Measurements from ENCODE around the gene CCDC85B.

CCDC85B gene

GRCh38 chr11:65852508-65853245 is 37.8 kb upstream of the CCDC85B start:
- H3K4me1 ChIP-seq (ENCODE audit: control insufficient read depth, insufficient read depth, low read length), result peaks cover 7% of the 10 kb centered on the region
- no peak overlapping the region for H3K9ac ChIP-seq (ENCODE audit: low read length)
- H3K4me3 ChIP-seq (ENCODE audit: low read length), result no peak overlapping the region
- H3K36me3 ChIP-seq (ENCODE audit: control insufficient read depth, insufficient read depth, low read length), result peaks cover 37% of the 10 kb centered on the region
- no peak overlapping the region for H3K27ac ChIP-seq (ENCODE audit: low read depth, low read length)
- no peaks in the 10 kb centered on the region for H3K27me3 ChIP-seq (ENCODE audit: control insufficient read depth, insufficient read depth, low read length)

GRCh38 chr11:65853246-65853979 is 37.1 kb upstream of the CCDC85B start:
- Histone ChIP-seq H3K4me1 (ENCODE audit: control insufficient read depth, insufficient read depth, low read length) (peaks cover 8% of the 10 kb centered on the region), H3K36me3 (ENCODE audit: control insufficient read depth, insufficient read depth, low read length) (peaks cover 37% of the 10 kb centered on the region), H3K9ac (ENCODE audit: low read length) (no peak overlapping the region), H3K4me3 (ENCODE audit: low read length) (no peak overlapping the region), H3K27me3 (ENCODE audit: control insufficient read depth, insufficient read depth, low read length) (no peaks in the 10 kb centered on the region), H3K27ac (ENCODE audit: low read depth, low read length) (no peak overlapping the region)

- Histone ChIP-seq H3K27ac (ENCODE audit: low read depth, low read length) (no peak overlapping the region), H3K27me3 (ENCODE audit: control insufficient read depth, insufficient read depth, low read length) (no peaks in the 10 kb centered on the region), H3K36me3 (ENCODE audit: control insufficient read depth, insufficient read depth, low read length) (peaks cover 37% of the 10 kb centered on the region), H3K9ac (ENCODE audit: low read length) (no peak overlapping the region), H3K4me3 (ENCODE audit: low read length) (no peak overlapping the region), H3K4me1 (ENCODE audit: control insufficient read depth, insufficient read depth, low read length) (peaks cover 12% of the 10 kb centered on the region)
Measured at GRCh38 chr11:65854161-65854592, 36.3 kb upstream of the CCDC85B start.

- Histone ChIP-seq H3K4me1 (ENCODE audit: control insufficient read depth, insufficient read depth, low read length) (peaks cover 17% of the 10 kb centered on the region), H3K27ac (ENCODE audit: low read depth, low read length) (no peak overlapping the region), H3K27me3 (ENCODE audit: control insufficient read depth, insufficient read depth, low read length) (no peaks in the 10 kb centered on the region), H3K4me3 (ENCODE audit: low read length) (peak overlapping the region; percentile 96), H3K9ac (ENCODE audit: low read length) (no peak overlapping the region), H3K36me3 (ENCODE audit: control insufficient read depth, insufficient read depth, low read length) (peaks cover 37% of the 10 kb centered on the region)
Measured at GRCh38 chr11:65854852-65855837, 35.3 kb upstream of the CCDC85B start.

- Histone ChIP-seq H3K4me1 (ENCODE audit: control insufficient read depth, insufficient read depth, low read length) (peaks cover 19% of the 10 kb centered on the region), H3K27ac (ENCODE audit: low read depth, low read length) (no peak overlapping the region), H3K4me3 (ENCODE audit: low read length) (peak overlapping the region; percentile 96), H3K27me3 (ENCODE audit: control insufficient read depth, insufficient read depth, low read length) (no peaks in the 10 kb centered on the region), H3K36me3 (ENCODE audit: control insufficient read depth, insufficient read depth, low read length) (peaks cover 37% of the 10 kb centered on the region), H3K9ac (ENCODE audit: low read length) (no peak overlapping the region)
Measured at GRCh38 chr11:65855927-65856363, 34.5 kb upstream of the CCDC85B start.

GRCh38 chr11:65856689-65857499 is 33.6 kb upstream of the CCDC85B start:
- peaks cover 29% of the 10 kb centered on the region for H3K36me3 ChIP-seq (ENCODE audit: control insufficient read depth, insufficient read depth, low read length)
- peak overlapping the region; percentile 97 for H3K27ac ChIP-seq (ENCODE audit: low read depth, low read length)
- H3K9ac ChIP-seq (ENCODE audit: low read length), result peak overlapping the region; percentile 85
- H3K4me1 ChIP-seq (ENCODE audit: control insufficient read depth, insufficient read depth, low read length), result peaks cover 26% of the 10 kb centered on the region
- peak overlapping the region; percentile 96 for H3K4me3 ChIP-seq (ENCODE audit: low read length)
- H3K27me3 ChIP-seq (ENCODE audit: control insufficient read depth, insufficient read depth, low read length), result no peaks in the 10 kb centered on the region

GRCh38 chr11:65857500-65857852 is 33.0 kb upstream of the CCDC85B start:
- Histone ChIP-seq H3K4me3 (ENCODE audit: low read length) (peak overlapping the region; percentile 96), H3K9ac (ENCODE audit: low read length) (peak overlapping the region; percentile 85), H3K27ac (ENCODE audit: low read depth, low read length) (peak overlapping the region; percentile 97), H3K36me3 (ENCODE audit: control insufficient read depth, insufficient read depth, low read length) (peaks cover 33% of the 10 kb centered on the region), H3K4me1 (ENCODE audit: control insufficient read depth, insufficient read depth, low read length) (peaks cover 26% of the 10 kb centered on the region), H3K27me3 (ENCODE audit: control insufficient read depth, insufficient read depth, low read length) (no peaks in the 10 kb centered on the region)

- H3K4me1 ChIP-seq (ENCODE audit: control insufficient read depth, insufficient read depth, low read length), result peaks cover 26% of the 10 kb centered on the region
- H3K36me3 ChIP-seq (ENCODE audit: control insufficient read depth, insufficient read depth, low read length), result peaks cover 36% of the 10 kb centered on the region
- H3K27ac ChIP-seq (ENCODE audit: low read depth, low read length), result peak within 1 kb of the TSS; percentile 99
- H3K9ac ChIP-seq (ENCODE audit: low read length), result peak within 1 kb of the TSS; percentile 85
- peak within 1 kb of the TSS; percentile 96 for H3K4me3 ChIP-seq (ENCODE audit: low read length)
- no peaks in the 10 kb centered on the region for H3K27me3 ChIP-seq (ENCODE audit: control insufficient read depth, insufficient read depth, low read length)
Measured at GRCh38 chr11:65857853-65858680, 32.4 kb upstream of the CCDC85B start, which contains the start of gene CFL1. Gene CFL1 (minus strand): TSS chr11:65858180. CDS start chr11:65858099, 81 bp downstream.

- Histone ChIP-seq H3K4me3 (ENCODE audit: low read length) (peak overlapping the region; percentile 81), H3K27me3 (ENCODE audit: control insufficient read depth, insufficient read depth, low read length) (no peaks in the 10 kb centered on the region), H3K4me1 (ENCODE audit: control insufficient read depth, insufficient read depth, low read length) (peaks cover 26% of the 10 kb centered on the region), H3K9ac (ENCODE audit: low read length) (peak overlapping the region; percentile 82), H3K36me3 (ENCODE audit: control insufficient read depth, insufficient read depth, low read length) (peaks cover 33% of the 10 kb centered on the region), H3K27ac (ENCODE audit: low read depth, low read length) (peak overlapping the region; percentile 99)
Measured at GRCh38 chr11:65858681-65859087, 31.8 kb upstream of the CCDC85B start.

GRCh38 chr11:65859095-65859811 is 31.2 kb upstream of the CCDC85B start:
- peaks cover 26% of the 10 kb centered on the region for H3K4me1 ChIP-seq (ENCODE audit: control insufficient read depth, insufficient read depth, low read length)
- peaks cover 33% of the 10 kb centered on the region for H3K36me3 ChIP-seq (ENCODE audit: control insufficient read depth, insufficient read depth, low read length)

More at GRCh38 chr11:65859095-65859811, 31.2 kb upstream of the CCDC85B start:
- H3K9ac ChIP-seq (ENCODE audit: low read length), result peak overlapping the region; percentile 82
- H3K27me3 ChIP-seq (ENCODE audit: control insufficient read depth, insufficient read depth, low read length), result no peaks in the 10 kb centered on the region
- H3K27ac ChIP-seq (ENCODE audit: low read depth, low read length), result peak overlapping the region; percentile 99
- H3K4me3 ChIP-seq (ENCODE audit: low read length), result peak overlapping the region; percentile 96
